Measurements from ENCODE around the gene VWF.

Gene VWF

DNA sequence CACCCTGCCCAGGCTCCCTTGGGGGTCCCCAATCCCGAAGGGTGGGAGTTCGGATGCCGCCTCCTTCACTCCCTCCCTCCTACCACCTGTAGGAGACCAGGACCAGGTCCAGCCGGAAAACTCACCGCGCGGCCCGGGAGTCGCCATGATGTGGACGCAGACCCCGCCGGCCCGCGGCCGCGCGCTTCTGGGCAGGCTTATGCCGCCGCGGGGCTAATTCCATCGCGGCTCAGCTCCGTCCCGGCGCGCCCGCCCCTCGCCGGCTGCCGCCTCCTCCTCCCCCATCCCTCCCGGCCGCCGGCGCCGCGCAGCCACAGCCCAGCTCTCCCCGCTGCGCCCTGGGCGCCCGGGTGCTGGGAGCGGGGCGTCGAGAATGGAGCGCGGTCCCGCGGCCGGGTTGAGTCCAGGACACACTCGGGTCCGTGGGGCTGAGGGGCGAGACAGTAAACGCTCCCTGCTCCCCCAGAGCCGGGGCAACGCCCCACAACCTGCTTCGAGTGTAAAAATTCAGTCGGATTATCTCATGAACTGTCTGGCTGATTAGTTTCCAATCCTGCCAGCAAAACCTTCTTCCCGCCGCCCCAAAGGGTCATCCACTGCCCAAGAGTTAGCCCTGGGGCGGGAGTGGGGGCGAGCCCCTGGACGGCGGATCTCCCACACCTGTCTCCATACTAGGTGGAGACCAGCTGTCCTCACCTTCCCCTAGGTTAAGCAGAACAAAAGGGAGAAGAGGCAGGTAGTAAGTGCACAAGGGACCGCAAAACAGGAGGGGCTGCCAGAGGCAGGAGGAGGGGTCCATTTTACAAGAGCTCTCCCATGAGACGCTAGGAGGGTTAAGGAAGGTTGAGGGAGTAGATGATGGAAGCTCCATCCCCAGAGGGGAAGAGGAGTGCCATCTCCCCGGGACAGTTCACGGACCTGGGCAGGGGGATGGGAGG lies 179.1 kb downstream of the VWF start, which contains the start of gene ANO2:
TSS of gene ANO2 (minus strand) at position 189 of the 938 bp plus-strand sequence. CDS start at position 147, 42 bp downstream.
- DNase-seq: no peak

GRCh38 chr12:5944688-5945070 lies 179.8 kb downstream of the VWF start:
- no peak for DNase-seq

DNA sequence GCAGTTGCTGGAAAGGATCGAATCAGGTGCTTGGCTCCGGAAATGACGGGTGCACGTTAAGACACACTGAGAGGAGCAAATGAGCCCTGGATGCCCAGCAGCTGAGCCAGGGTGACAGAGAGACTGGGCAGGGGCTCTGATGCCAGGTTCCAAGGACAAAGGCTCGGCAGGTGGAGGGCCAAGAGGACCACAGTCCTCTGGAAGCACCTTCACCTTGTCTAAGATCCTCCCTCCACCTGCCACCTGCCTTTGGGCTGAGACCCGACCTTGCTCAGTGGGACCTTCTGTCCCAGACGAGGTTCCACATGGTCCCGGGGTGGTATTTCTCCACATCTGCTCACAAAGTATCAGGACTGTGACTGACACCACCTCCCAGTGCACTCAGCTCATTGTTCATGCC lies 180.4 kb downstream of the VWF start:
- no peak for DNase-seq

DNA sequence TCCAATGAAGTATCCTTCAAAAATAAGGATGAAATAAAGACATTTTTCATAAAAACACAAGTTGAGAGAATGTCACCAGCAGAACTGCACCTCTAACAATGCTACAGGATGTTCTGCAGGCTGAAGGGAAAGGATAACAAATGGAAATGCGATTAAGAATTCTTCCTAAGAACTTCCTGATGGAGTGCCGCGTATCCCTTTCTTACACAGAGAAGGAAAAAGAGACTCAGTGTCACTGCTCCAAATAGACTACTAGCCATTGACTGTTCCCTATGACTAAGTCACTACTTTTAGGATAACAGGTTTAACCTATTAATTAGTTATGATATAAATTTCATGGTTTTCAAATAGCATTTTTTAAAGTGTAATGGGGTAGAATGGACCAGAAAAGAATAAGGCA lies 182.6 kb downstream of the VWF start:
- no peak for DNase-seq

GRCh38 chr12:5927732-5928516 lies 196.5 kb downstream of the VWF start:
- no peak for DNase-seq

DNA sequence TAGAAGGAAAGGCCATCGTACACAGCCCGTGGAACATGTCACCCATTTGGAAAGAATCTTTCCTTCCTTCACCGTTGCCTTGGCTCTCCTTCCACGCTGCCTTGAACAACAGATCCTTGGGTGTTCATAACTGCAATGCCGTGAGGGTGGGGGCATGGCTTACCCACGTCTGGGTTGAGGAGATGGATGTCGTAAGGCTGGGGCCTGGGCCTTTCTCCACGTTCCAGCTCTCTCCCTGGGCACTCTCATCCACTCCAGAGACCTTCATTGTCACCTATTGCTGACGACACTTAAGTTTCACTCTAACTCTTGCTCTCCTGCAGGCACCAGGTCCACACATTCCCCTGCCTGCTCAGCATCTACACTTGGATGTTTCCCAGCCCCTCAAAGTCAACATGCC lies 198.8 kb downstream of the VWF start:
- no peak for DNase-seq

GRCh38 chr12:5924342-5924741 lies 200.1 kb downstream of the VWF start:
- no peak for DNase-seq

DNA sequence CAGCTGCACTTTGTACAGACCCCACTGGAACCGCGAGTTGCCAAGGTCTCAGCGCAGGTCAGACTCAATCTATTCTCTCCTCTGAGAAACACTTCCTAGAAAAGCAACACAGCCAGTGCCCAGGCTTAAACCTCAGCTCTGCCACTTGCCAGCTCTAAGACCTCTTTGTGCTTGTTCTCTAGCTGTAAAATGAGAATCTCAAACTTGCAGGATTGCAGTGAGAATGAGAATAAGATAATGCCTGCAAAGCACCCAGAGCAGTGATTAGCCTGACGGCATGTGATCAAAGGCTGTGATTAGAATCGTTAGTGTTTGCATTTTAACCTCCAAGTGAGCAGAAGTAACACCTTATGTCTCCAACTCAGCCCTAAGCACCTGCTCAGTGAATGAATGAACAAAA lies 200.7 kb downstream of the VWF start:
- no peak for DNase-seq

DNA sequence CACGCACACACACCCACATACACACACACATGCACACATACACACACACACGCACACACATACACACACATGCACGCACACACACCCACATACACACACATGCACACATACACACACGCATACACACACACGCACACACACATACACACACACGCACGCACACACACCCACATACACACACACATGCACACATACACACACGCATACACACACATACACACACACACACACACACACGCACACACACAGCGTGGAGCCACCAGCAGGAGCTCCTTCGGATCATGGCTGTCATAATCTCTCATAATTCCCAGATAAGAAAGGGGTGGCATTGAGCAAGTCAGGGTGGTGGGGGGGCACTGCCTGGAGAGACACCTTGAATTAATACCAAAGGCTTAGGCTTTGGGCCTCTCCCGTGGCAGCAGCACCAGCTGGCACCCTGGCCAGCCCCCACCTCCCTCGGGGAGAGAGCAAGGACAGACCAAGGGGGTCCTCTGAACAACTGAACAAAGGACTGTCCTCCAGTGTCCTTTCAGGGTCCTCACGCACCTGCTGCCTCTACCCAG lies 201.3 kb downstream of the VWF start:
- DNase-seq: no peak

GRCh38 chr12:5921966-5922899 lies 202.2 kb downstream of the VWF start:
- DNase-seq: no peak

DNA sequence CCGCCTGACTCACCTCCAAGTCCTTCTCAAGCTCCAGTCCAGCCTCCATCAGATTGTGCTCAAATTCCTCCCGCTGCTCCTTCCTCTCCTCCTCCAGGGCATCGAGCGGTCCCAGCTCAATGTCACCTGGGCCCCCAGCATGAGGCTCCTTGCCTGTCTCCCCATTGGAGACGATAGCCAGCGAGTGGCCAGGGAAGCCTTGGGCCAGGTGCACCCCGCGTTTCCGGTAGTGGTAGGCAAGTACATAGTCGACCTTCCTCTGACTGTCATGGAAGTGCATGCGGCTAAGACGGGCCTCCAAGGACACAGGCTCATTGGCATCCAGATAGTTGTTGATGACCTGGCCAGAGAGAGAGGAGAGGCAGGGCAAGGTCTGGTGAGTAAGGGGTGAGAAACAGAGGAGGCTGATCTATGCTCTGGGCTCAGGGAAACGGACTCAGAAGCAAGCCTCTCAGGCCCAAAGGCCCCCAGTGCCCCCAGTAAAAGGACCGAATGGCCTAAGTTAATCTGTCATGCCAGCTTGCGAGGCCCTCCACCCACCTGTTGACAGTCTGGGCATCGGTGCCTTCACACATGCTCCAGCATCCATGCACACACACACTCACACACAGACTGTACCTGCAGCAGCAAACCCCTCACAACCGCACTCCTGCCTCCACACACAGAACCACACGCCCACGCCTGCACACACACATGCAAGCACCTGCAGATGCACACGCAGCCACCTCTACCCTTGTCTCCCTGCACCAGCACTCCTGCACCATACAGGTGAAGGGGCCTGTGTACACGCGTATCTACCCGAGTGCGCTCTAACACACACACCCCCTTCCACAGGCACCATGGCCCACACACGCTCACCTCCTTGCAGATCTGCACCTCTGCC lies 203.2 kb downstream of the VWF start:
- DNase-seq: no peak

DNA sequence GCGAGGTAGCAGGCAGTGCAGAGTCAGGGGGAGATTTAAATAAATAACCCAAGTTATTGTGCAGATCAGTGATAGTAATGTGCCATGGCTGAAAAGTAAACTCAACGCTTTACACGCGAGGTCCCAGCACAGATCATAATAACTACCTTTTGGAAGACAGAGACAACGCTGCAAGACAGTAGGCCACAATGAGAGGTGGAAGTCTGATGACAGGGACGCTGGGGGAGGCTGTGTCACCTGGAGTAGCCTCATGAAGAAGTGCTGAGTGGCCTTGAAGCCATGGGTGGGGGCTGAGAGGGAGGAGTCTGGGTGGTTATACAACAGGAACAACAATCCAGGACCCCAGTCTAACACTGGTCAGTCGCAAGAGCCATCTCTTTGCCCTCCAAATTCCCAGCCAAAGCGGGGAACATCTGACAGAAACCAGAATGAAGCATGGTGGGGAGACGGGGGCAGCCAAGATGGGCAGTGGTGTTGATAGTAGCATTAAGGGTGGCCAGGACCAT lies 207.6 kb downstream of the VWF start:
- DNase-seq: no peak

DNA sequence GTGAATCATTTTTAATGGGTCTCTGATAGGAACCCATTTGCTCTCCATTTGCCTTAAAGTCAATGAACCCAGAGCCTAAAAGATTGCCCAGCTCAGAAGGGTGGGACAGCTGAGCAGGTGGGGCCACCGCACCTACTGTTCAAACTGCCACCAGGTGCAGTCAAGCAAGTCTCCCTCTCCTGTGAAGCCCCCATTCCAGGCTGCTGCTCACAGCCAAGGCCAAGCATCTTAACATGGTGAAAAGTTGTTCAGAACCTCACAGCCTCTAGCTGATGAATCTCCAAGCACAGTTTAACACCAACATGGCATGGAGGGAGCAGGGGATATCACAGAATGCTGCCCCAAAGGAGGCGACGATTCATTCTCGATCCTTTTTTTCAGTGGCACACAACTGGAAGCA lies 209.0 kb downstream of the VWF start:
- no peak for DNase-seq

DNA sequence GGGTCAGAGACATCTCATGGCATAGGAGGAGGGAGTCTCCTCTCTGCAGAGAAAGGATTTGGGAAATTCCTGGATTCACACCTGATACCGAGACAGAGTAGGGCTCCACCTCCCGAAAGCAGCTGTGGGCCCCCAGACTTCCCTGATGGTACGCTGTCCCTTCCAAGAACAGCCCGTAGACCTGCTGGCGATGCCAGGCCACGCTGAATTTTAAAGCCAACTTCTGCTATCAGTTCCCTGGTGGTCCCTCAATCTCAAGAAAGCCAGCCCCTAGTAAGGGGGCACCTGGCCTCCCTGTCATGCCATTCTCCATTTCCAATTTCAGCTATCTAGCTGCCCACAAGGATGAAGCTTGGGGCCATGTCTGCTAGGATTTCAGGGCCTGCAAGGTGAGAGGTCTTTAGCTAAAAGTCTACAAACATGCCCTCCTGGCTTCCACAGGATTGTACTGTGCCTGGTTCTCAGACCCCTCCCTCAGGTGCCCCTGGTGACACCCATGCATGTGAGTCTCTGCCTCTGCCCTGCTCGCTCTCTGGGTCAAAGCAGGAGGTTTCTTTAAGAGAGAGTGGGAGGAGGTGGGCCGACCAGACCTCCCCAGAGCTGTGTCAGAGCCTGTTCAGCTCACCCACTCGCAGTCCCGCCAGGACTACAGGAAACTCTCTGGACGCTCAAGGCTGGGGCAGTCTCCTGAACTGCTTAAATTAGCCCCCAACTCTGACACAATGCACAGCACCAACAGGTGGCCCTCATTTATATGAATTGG lies 209.9 kb downstream of the VWF start:
- DNase-seq: no peak

DNA sequence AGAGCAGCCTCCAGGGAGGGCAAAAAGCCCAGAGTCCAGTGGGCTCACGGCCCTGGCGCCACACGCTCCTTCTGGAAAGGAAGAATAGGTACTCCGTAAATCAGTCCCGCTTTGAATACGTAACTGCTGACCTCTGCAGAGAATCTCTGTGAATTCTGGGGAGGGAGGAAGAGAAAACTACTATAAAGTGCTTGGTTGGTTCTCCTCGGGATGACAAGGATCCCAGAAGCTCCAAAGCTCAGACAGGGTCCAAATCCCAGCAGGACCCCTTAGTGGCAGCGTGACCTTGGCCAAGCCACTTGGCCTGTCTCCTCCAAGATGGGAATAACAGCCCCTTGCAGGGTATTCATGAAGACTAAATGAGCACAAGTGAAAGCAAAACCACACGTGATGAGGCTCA lies 211.1 kb downstream of the VWF start:
- DNase-seq: no peak

- DNase-seq: no peak
These were observed 211.8 kb downstream of the VWF start for GRCh38 chr12:5912437-5913334.

DNA sequence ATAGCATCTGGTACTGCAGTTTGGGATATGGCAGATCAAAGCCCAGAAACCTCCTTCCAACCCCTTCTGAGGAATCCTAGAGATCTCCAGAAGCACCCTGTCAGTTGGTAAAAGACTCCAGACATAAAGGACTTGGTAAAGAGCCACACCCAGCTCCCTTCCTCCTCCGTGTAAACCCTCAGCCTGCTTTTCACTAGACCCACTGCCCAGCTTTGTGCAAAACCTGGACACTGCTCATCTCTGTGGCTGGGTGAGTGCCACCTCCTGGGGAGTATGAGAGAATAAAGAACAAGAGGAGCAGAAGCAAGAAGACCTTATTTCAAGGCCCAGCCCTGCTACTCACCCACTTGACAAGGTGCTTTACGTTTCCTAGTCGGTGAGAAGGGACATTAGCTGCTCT lies 212.5 kb downstream of the VWF start:
- DNase-seq: no peak

DNA sequence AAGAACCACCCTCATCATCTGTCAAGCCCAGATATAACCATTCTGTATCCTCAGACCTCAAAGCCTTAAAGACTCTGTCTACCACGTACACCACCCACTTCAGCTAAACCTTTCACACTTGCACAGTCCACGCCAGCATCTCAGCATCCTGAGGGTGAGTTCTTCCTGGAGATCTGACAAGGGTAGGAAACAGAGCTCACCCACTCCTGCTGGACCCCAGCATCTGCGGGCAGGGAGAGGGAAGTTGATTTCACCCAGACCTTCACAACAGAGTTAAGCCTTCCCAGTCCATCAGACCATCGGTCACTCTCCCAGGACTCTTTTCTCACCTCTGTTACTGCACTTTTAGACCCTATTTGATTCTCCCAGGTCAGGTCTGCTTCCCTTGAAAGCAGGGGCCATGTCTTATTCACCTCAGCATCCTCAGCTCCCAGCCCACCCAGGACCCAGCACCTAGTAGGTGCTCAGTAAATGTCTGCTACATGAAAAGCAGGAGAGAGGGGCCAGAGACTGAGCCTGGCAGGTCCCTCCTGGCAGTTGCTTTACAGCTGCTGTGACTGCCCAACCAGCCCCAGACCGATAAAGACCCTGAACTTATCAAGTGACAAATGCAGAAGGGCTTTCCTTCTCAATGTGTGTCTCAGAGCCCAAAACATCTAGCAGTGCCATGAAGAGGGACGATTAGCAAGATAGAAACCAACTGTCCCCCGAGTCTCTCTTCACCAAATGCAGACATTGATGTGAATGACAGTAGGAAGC lies 213.5 kb downstream of the VWF start:
- no peak for DNase-seq

DNA sequence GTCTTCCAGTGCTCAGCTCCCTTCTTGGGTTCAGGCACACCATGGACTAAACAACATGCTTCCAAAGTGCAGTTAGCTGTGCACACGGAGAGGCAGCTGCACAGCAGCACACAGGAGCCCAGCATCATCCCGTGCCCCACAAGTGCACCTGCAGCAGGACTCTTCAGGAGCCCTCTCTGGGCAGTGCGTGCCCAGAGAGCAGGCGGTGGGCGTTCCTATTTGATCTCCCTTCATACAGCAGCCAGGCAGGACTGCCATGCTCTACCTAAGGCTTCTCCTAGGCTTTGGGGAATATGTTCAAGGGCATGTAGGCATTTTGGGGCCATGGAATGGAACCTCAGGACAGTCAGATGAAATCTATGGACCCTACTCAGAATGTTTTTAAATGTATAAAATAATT lies 214.9 kb downstream of the VWF start:
- no peak for DNase-seq
